Non-pigmented ciliary epithelial cell (primary cell): ENCODE measurements around the gene SHPK.
"Not testable (repeated sequence)": the region's sequence is repeated elsewhere in the genome, so short reads cannot be mapped to it uniquely, and the experiment has no call there.

ENCODE experiments used
- DNase-seq: peaks from one replicate; pipeline ENCODE4 v3.0.0-alpha.2; 2010; ENCODE audit warnings: low read depth

Gene SHPK

GRCh38 chr17:3590231-3590630, 45.8 kb downstream of the SHPK start:
- DNase-seq = no peak

GRCh38 chr17:3589784-3590183, 46.3 kb downstream of the SHPK start:
- DNase-seq = no peak

GRCh38 chr17:3585826-3586225, 50.2 kb downstream of the SHPK start:
- no peak for DNase-seq

GRCh38 chr17:3583456-3583855, 52.6 kb downstream of the SHPK start:
- DNase-seq = no peak

GRCh38 chr17:3582915-3583314, 53.1 kb downstream of the SHPK start:
- DNase-seq = no peak

GRCh38 chr17:3578667-3579066, 57.4 kb downstream of the SHPK start:
- DNase-seq = not testable (repeated sequence)

GRCh38 chr17:3576970-3577369, 59.1 kb downstream of the SHPK start:
- DNase-seq = no peak

GRCh38 chr17:3575511-3575910, 60.5 kb downstream of the SHPK start:
- DNase-seq = no peak

- DNase-seq = no peak
Observed at GRCh38 chr17:3574231-3574630, 61.8 kb downstream of the SHPK start.

- no peak for DNase-seq
Observed at GRCh38 chr17:3573246-3574100, 62.6 kb downstream of the SHPK start.

GRCh38 chr17:3572231-3572630, 63.8 kb downstream of the SHPK start:
- no peak for DNase-seq

- DNase-seq = no peak
Observed at GRCh38 chr17:3571043-3571900, 64.8 kb downstream of the SHPK start.

GRCh38 chr17:3569534-3570137, 66.4 kb downstream of the SHPK start:
- DNase-seq = no peak

GRCh38 chr17:3566551-3566950, 69.5 kb downstream of the SHPK start:
- no peak for DNase-seq

GRCh38 chr17:3565143-3565542, 70.9 kb downstream of the SHPK start:
- no peak for DNase-seq

- DNase-seq = not testable (repeated sequence)
Observed at GRCh38 chr17:3564241-3564640, 71.8 kb downstream of the SHPK start.

GRCh38 chr17:3559270-3559645, 76.8 kb downstream of the SHPK start:
- DNase-seq = no peak

GRCh38 chr17:3558603-3559269, 77.3 kb downstream of the SHPK start:
- no peak for DNase-seq
